HG02885 (cell line): ENCODE data around the gene TRPM2.
"Not testable (repeated sequence)": the region's sequence is repeated elsewhere in the genome, so short reads cannot be mapped to it uniquely, and the experiment has no call there.

Experiments
- ATAC-seq: cut with Tn5 transposase; IDR thresholded peaks from one replicate; pipeline ENCODE4 v1.9.1; 2021; ENCODE audit warnings: mild to moderate bottlenecking; ENCODE audit not compliant: unreplicated experiment, poor library complexity

The TRPM2 gene

DNA sequence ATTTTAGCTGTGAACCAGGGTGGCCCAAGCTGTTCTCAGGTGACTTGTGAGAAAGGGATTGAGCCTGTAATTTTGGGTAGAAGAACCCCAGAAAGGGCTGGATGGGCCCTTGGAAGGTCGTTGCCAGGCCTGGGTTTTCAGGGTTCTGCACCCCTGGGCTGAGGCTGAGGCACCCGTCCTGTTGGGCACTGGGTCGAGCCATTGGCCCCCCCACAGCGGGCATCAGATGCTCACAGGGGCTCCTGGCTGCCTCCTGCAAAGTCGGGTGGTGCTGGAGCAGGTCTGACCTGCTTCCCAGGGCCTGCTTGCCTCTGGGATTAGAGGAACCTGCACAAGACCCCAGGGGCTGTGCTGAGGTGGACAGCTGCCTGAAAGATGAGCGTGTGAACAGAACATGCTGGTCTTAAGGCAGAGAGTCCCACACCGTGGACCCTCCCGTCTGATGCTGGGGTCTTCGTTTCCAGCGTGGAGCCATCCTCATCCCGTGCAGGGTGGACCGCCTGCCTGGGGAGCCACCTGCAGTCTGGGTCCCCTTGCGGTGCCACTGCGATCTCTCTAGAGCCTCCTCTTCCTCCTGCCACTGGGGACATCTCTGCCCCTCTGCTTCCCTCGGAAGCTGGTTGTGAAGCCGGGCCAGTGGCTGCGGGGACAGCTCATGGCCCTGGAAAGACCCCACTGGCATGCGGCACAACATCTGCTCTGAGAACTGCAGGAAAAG, 1.7 kb upstream of the TRPM2 start:
- no peak for ATAC-seq

DNA sequence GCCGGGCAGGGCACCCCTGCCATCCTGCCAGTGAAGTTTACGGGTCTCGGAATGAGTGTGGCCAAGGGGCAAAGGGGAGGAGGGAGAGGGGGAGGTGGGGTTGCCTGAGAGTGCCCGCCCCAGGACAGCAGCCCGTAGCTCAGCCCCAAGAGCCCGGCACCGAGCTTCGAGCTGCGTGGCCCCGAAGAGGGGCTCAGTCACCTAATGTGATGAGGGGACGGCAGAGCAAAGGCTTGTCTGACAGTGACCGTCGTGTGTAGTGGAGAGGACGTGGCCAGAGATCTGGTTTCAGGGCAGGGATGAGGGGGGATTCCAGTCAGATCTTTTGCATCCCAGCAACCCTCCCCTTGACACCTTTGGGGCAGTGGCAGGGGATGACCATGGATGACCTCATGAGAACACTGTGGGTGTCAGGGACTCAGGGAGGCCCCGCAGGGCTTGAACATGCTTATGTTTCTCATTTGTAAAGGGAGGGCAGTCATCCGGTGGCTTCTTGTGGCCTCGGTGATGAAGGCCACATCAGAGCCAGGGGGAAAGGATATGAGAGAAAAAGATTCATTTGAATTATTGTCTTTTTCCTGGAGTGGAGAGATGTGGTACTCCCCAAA, 1.1 kb upstream of the TRPM2 start:
- no peak for ATAC-seq

DNA sequence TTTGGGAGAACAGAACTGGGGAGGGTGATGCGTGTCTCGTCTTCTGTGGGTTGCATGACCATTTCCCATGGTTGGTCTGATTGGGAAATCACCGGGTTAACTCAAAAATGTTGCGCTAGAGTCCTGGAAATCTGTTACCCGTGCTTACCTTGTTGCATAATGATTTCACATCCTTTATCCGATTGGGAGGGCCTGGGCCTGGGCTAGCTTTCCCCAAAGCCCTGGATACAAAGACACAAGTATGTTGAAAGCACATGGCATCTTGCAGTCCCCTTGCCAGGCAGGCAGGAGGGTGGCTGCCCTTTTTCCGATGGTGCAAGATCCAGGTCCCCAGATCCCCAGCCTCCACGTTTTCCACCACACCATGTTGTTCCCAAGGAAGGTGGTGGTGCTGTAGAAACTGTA, 582 bp downstream of the TRPM2 start:
- no peak for ATAC-seq

DNA sequence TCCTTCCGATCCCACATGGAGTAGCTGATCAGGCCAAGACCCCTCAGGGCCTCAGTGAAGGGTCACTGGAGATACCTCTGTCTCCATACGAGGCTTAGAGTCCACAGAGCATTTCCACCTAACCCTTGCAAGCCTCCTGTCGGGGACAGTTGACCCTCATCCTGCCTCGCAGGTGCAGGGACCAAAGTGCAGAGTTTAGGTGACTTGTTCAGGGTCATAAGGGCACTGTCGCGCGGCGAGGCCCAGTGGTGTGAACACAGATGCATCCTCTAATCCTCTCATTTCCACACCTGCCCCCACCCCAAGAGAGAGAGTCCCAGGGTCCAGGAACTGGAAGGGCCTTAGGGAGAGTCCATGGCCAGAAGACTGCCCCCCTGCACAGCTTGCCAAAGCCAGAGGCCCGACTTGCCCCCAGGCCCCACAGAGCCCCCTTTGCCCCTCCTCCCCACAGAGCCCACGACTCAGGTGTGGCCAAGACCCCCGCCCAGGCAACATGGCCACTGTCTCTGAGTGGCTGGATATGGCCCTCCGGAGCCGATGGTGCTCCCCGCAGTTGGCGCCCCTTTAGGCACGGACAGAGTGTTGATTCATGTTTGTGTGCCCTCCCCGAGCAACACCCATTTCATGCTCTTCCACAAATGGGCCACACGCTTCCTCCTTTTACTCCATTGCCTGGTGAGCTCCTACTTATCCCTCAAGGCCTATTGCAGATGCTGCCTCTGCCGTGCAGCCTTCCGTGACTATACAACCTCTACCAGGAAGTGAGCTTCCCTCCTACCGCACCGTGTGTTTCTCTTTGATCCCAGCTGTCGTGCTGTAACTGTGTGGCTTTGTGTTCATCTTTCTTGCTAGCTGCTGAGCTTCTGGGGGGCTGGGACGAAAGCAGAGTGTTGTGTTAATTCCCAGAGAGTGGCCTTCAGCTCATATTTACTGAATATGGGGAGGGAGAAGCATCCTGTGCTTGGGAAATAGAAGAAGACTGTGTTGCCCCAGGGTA, 1.7 kb downstream of the TRPM2 start:
- no peak for ATAC-seq

DNA sequence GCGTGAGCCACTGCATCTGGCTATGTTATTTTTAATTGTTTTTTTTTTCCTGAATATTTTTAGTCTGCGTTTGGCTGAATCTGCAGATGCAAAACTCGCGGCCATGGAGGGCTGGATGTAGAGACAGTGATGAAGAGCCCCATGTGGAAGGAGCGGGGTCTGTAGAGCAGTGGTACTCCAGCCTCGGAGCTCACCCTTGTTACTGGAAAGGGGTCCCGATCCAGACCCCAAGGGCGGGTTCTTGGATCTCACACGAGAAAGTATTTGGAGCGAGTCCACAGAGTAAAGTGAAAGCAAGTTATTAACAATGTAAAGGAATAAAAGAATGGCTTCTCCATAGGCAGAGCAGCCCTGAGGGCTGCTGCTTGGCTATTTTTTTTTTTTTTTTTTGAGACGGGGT, 2.7 kb downstream of the TRPM2 start:
- no peak for ATAC-seq

DNA sequence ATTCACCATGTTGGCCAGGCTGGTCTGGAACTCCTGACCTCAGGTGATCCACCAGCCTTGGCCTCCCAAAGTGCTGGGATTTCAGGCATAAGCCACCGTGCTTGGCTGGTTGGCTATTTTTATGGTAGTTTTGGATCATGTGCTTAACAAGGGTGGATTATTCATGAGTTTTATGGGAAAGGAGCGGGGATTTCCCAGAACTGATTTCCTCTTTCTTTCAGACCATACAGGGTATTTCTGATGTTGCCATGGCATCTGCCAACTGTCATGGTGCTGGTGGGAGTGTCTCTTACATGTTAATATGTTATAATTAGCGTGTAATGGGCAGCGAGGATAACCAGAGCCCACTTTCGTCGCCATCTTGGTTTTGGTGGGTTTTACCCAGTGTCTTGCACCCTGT, 3.2 kb downstream of the TRPM2 start:
- ATAC-seq: no peak

DNA sequence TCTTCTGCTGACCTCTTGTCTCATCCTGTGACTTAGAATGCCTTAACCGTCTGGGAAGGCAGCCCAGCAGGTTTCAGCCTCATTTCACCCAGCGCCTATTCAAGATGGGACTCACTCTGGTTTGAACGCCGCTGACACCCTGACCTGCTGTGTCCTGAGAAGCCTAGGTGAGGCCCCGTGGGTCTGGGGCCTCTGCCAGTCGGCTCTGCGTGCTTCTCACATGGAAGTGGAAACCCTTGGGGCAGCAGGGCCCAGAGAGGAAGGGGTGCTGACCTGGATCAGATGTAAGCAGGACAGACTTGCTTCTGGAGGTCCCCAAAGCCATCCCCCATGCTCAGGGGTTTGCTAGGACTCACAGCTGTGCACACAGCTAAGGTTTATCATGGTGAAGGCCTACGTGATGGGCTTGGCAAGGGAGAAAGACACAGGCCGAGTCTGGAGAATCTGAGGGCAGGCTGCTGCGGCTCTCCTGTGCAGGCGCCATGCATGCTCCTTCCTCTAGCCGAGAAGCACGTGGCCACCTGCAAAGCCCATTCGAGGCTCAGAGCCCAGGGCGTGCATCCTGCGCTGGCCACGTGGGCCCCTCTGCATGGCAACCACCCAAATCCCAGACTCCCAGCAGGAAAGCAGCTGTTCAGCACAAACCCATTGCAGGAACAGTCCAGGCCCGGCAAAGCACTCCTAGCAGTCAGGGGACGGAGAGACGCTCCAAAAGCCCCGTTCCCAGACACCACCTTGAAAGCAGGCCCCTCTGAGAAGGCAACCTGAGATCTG, 3.8 kb downstream of the TRPM2 start:
- no peak for ATAC-seq

DNA sequence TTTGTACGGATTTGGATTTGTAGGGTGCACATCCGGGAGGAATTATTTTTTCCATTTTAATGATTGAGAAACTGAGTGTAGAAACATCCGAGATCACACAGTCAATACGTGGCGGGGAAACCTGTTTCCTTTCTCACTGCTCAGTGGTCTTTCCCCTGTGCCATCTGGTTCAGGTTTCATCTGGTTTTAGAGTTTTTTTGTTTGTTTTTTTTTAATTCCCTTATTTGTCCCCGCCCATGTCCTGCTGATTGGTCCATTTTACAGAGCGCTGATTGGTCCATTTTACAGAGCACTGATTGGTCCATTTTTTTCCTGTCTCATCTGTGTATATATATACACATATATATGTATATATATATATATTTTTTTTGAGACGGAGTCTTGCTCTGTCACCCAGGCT, 6.0 kb downstream of the TRPM2 start:
- no peak for ATAC-seq

DNA sequence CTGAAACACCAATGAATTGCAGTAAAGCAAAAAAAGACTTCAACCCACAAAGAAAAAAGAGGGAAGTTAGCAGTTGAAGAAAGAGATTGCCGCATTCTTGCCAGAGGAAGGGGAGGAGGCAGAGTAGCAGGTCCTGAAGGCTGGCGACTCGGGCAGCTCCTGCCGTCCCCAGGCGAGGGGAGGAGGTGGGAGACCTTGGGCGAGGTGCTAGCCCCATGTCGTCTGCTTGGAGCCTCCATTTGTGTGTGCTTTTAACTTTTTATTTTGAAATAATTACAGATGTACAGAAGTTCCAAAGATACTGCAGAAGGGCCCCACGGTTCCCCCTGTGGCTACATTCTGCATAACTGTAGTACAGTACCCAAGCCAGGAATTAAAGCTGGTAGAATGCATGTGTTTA, 6.7 kb downstream of the TRPM2 start:
- no peak for ATAC-seq

DNA sequence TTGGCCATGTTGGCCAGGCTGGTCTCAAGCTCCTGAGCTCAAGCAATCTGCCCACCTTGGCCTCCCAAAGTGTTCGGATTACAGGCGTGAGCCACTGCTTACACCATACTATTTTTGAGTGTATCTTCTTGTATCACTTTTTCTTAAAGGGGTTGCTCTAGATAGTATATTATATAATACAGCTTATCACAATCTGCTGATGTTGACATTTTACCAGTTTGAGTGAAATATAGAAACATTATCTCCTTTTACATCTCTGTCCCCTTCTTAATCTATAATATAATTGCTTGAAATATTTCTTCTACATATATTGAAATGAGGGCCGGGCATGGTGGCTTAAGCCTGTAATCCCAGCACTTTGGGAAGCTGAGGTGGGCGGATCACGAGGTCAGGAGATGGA, 8.5 kb downstream of the TRPM2 start:
- not testable (repeated sequence) for ATAC-seq

DNA sequence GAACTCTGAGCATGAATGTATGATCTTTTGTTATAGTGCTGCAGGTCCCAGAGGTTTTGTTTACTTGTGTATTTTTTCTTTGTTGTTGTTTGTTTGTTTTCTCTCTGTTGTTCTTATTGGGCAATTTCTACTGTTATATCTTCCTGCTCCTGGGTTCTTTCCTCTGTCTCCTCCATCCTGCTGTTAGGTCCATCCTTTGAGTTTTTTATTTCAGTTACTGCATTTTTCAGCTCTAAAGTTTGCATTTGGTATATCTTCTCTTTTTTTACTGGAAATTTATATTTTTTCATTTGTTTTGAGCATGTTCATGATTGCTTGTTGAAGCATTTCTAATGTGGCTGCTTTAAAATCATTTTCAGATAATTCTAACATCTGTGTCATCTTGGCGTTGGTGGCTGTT, 9.9 kb downstream of the TRPM2 start:
- no peak for ATAC-seq

DNA sequence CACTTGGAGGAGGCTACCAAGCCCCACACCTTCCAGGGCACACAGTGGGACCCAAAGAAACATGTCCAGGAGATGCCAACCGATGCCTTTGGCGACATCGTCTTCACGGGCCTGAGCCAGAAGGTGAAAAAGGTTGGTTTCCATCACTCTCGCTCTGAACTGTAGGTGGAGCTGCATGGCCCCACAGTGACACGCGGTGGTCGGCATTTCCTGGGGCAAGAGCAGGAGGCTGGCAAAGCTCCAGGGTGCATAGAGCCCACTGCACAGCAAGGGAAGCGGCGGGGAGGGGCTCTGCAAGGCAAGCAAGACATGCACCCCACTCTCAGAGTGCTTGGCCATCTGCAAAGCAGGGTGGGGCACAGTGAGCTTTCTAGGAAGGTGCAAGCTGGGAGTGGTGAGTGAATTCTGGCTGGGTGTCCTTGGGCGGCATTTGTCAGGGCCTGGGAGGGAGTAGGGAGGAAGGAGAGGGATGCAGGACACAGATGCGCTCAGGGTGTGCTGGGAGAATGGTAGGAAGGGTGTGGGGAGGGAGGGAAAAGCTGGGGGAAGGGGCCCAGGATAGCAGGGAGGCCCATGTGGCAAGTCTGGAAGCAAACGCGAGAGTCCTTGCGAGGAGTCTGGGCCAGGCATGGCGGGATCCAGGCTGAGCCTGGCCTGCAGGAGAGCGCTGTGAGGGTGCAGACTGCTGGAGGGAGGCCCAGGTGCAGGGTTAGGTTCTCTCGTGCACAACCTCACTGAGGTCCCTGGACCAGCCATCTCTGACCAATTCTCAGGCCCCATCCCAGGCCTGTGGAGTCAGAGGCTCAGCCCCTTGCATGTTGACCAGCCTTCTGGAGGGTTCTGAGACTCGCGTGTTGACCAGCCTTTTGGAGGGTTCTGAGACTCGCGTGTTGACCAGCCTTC, 11.0 kb downstream of the TRPM2 start:
- no peak for ATAC-seq

DNA sequence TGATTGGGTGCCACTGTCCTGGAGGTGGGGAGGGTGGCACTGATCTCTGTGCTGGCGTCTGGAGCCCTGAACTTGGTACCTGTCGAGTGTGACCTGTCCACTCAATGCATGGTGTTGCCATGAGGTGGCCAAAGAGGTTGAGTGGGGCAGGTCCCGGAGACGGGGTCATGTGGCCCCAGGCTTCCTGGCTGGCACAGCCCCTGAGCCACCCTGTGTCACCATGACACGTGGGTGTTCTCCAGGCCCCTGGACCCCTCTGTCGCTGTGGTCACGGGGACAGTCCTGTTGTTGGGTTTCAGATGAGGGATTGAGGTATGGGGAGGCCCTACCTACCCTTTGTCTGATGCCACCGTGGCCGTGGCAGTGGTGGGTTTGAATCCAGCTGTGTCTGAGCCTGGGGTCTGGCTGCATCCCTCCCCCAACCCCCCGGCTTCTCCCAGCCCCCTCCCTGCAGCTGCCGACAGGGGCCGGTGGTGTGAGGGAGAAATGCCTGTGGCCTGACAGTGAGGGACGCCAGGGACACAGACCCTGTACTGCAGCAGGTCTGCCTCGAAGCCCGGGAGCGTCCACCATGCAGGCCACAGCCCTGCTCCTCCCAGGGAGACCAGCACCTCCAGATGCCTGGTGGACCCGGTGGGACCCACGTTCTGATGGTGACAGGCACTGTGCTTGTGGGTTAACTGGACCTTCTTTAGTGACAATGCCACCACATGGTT, 12.0 kb downstream of the TRPM2 start:
- no peak for ATAC-seq

DNA sequence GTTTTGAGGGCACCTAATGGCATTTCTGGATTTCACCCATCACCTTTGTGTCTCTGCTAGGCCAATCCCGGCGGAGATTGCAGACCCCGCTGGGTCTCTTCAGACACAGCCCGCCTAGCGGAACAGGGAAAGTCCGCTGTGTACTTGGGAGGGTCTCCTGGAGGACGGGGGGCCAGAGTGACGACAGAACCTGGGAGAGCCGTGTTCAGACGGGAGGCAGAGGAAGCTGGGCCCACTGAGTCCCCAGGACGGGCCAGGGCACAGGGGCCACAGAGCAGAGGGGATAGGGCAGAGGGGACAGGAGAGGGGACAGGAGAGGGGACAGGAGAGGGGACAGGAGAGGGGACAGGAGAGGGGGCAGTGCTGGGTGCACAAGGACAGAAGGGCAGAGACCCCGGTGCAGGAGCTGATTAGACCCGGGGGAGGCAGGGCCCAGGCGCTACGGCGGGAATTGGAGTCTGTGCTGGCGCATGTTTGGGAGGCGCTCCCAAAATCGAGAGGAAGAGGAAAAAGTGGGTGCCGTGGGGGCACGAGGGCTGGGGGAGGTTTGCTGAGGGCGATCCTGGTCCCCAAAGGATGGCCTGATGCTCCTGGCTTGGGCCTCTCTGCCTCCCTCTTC, 12.7 kb downstream of the TRPM2 start:
- ATAC-seq: no peak

DNA sequence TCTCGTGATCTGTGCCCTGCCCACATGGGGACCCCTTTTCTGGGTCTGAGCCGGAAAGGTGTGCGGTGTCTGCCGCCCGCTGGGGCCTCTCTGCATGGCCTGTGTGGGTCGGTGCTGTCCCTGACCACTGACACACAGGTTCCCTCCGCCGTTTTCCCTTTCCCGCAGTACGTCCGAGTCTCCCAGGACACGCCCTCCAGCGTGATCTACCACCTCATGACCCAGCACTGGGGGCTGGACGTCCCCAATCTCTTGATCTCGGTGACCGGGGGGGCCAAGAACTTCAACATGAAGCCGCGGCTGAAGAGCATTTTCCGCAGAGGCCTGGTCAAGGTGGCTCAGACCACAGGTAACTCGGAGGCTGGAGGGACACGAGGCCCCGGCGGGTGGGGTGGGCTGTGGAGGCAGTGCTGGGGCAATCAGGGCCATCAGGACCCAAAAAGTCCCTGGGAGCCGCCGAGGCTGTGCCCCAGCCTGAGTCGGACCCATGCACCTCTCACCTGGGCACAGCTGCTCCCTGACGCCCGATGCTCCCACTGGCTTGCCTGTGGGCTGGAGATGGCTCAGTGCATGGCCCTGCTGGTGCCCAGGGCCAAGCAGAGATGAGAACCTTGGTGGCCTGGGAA, 13.3 kb downstream of the TRPM2 start:
- no peak for ATAC-seq

DNA sequence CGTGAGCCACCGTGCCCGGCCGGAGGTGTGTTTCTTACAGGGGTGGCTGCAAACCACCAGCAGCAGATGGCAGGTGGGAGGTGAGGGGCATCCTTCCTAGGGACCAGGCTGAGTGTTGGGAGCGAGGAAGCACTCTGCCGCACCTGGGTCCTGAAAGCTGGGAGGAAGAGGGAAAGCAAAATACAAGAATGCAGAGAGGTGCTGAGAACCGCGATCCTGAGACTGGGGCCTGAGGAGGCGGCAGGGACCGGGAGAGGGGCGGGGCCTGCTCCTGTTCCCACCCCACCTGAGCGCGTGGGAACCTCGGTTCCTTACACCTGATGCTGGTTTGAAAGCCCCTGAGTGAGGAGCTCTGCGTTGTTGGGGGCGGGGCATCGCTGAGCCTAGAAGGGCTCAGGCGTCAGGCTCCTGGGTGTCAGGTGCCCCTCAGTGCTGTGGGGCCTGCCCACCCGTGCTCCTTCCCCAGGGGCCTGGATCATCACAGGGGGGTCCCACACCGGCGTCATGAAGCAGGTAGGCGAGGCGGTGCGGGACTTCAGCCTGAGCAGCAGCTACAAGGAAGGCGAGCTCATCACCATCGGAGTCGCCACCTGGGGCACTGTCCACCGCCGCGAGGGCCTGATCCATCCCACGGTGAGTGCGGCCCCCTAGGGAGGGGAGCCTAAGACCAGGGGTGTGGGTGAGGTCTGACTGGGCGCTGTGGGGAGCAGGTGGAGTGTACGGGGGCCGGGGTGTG, 15.5 kb downstream of the TRPM2 start:
- ATAC-seq: no peak

DNA sequence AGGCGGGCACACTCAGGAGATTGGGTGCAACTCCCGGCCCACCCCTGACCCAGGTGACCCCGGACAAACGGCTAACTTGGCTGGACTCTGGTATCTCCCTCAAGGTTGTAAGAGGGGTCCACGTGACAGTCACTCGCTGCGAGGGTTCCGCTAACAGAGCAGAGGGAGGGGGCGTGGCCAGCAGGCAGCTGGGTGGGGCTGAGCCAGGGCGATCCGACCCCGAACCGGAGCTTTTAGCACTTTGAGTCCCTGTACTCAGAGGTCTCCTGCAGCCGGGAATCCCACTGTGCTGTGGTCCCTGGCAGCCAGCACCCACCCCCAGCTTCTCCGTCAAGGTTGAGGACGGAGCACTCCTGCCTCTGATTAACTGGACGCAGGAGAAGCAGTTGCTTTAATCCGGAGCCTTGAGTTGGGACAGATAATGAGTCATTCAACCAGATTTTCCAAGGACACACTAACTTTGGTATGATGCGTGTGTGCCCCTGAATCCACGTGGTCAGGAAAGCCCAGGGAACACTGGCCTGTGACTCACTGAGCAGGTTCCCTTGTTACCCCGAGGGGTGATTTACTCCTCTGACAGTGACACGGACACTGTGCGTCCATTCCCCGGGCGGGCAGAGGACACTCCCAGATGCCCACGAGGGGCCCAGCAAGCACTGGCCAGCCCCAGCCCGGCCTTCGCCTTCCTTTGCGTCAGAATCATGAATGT, 16.8 kb downstream of the TRPM2 start:
- ATAC-seq: no peak
